ENCODE results near the gene PDZD2. TPM values are rescaled to one million over a fixed set of nuclear protein-coding genes. Genes with fewer than 3 reads are reported as not detected.

PDZD2 gene
- polyA plus RNA-seq, 1 donor from 2014 or later: 3.1 TPM

DNA sequence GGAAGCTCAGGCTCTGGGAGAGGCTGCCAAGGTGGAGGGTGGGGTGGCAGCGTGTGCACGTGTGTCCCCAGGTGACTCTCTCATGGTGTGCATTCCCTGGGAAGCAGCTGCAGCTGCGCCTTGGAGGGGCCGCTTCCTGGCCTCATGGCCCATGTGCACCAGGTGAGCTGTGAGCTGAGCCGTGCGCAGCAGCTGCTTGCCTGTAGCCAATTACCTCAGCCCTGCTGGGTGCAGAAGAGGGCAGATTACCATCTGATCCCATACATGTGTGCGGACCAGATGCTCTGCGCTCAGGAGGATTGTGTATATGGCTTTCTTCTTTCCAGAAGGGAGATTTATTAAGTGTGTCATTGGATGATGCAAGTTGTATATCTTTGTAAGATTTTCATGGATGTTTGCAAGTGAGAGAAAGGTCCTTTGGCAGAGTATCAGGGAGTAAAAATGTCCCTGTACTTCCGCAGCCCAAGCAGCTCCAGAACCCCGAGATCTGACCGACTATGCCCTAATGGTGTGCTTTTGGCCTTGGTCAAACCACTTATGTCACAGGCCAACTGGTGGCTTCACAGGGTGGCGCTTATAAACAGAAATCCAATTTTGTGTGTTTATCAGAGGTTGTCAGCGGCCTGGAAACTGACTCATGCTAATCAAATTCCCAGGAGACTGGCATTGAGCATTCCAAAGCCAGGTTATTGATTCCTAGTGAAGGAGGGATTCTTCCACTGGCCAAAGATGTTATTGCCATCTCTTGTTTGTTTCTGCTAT is 305.9 kb downstream of the PDZD2 start:
- H3K36me3 ChIP-seq (ENCODE audit: insufficient read depth, low read length): no peaks in the 10 kb centered on the region
- TF ChIP-seq EP300 (conservative IDR thresholded peaks at IDR 0.05; ENCODE audit: poor library complexity, severe bottlenecking) (no peak), MXI1 (conservative IDR thresholded peaks at IDR 0.05; ENCODE audit: poor library complexity, severe bottlenecking) (no peak), POLR2AphosphoS5 (IDR thresholded peaks at IDR 0.05) (no peak), TAF1 (IDR thresholded peaks at IDR 0.05; ENCODE audit: low read depth) (no peak), RAD21 (conservative IDR thresholded peaks at IDR 0.05) (no peak), SMC3 (conservative IDR thresholded peaks at IDR 0.05; ENCODE audit: poor library complexity) (no peak), EZH2 (IDR thresholded peaks at IDR 0.05; ENCODE audit: borderline replicate concordance, insufficient read depth, low read length, poor library complexity, severe bottlenecking) (no peak)
- TF ChIP-seq, protein P1, sequence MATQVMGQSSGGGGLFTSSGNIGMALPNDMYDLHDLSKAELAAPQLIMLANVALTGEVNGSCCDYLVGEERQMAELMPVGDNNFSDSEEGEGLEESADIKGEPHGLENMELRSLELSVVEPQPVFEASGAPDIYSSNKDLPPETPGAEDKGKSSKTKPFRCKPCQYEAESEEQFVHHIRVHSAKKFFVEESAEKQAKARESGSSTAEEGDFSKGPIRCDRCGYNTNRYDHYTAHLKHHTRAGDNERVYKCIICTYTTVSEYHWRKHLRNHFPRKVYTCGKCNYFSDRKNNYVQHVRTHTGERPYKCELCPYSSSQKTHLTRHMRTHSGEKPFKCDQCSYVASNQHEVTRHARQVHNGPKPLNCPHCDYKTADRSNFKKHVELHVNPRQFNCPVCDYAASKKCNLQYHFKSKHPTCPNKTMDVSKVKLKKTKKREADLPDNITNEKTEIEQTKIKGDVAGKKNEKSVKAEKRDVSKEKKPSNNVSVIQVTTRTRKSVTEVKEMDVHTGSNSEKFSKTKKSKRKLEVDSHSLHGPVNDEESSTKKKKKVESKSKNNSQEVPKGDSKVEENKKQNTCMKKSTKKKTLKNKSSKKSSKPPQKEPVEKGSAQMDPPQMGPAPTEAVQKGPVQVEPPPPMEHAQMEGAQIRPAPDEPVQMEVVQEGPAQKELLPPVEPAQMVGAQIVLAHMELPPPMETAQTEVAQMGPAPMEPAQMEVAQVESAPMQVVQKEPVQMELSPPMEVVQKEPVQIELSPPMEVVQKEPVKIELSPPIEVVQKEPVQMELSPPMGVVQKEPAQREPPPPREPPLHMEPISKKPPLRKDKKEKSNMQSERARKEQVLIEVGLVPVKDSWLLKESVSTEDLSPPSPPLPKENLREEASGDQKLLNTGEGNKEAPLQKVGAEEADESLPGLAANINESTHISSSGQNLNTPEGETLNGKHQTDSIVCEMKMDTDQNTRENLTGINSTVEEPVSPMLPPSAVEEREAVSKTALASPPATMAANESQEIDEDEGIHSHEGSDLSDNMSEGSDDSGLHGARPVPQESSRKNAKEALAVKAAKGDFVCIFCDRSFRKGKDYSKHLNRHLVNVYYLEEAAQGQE (IDR thresholded peaks at IDR 0.05; ENCODE audit: borderline replicate concordance): no peak
- TF ChIP-seq, protein P2, sequence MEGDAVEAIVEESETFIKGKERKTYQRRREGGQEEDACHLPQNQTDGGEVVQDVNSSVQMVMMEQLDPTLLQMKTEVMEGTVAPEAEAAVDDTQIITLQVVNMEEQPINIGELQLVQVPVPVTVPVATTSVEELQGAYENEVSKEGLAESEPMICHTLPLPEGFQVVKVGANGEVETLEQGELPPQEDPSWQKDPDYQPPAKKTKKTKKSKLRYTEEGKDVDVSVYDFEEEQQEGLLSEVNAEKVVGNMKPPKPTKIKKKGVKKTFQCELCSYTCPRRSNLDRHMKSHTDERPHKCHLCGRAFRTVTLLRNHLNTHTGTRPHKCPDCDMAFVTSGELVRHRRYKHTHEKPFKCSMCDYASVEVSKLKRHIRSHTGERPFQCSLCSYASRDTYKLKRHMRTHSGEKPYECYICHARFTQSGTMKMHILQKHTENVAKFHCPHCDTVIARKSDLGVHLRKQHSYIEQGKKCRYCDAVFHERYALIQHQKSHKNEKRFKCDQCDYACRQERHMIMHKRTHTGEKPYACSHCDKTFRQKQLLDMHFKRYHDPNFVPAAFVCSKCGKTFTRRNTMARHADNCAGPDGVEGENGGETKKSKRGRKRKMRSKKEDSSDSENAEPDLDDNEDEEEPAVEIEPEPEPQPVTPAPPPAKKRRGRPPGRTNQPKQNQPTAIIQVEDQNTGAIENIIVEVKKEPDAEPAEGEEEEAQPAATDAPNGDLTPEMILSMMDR (IDR thresholded peaks at IDR 0.05; ENCODE audit: poor library complexity, severe bottlenecking): no peak
- no peaks in the 10 kb centered on the region for H3K79me2 ChIP-seq (replicated peaks; ENCODE audit: insufficient read depth, low read length)
- H3K9me2 ChIP-seq (ENCODE audit: insufficient read depth, low read length): no peaks in the 10 kb centered on the region
- no peak overlapping the region for H3K4me3 ChIP-seq (ENCODE audit: low read length)
- no peak overlapping the region for H2AFZ ChIP-seq (ENCODE audit: low read depth, low read length)
- H3K27me3 ChIP-seq (ENCODE audit: insufficient read depth, low read depth, low read length): no peaks in the 10 kb centered on the region
- no peaks in the 10 kb centered on the region for H4K20me1 ChIP-seq (ENCODE audit: insufficient read depth)
- H3F3A ChIP-seq (ENCODE audit: insufficient read depth, low read length, poor library complexity, severe bottlenecking): no peaks in the 10 kb centered on the region
- no peak overlapping the region for H3K9ac ChIP-seq (ENCODE audit: low read length)
- no peak overlapping the region for H3K27ac ChIP-seq (ENCODE audit: low read length)
- no peak overlapping the region for H3K4me2 ChIP-seq (ENCODE audit: low read length)
- no peaks in the 10 kb centered on the region for H3K9me3 ChIP-seq (ENCODE audit: low read length)

DNA sequence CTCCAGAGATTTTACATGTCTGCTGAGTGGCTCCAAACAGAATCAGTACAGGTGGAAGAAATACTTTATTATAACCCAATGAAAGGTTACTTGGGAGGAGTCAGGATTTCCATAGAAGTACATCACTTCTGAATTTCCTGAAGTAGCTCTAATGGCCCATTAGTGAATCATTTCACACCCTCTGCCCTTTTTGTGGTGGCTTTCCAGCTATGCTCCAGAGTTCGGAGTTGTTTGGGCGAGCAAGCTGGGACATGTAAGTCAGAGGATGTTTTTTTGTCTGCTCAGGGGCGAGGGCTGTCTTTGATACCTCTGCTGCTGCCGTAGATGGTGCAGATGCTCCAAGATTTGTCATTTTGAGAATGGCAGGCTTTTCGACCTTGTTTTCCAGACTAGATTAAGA is 309.1 kb downstream of the PDZD2 start:
- Histone ChIP-seq H3K4me3 (ENCODE audit: low read length) (no peak overlapping the region), H3K27me3 (ENCODE audit: insufficient read depth, low read depth, low read length) (no peaks in the 10 kb centered on the region), H3F3A (ENCODE audit: insufficient read depth, low read length, poor library complexity, severe bottlenecking) (no peaks in the 10 kb centered on the region), H3K4me2 (ENCODE audit: low read length) (no peak overlapping the region), H3K79me2 (replicated peaks; ENCODE audit: insufficient read depth, low read length) (no peaks in the 10 kb centered on the region), H3K9me3 (ENCODE audit: low read length) (no peaks in the 10 kb centered on the region), H3K9ac (ENCODE audit: low read length) (no peak overlapping the region), H3K36me3 (ENCODE audit: insufficient read depth, low read length) (no peaks in the 10 kb centered on the region), H4K20me1 (ENCODE audit: insufficient read depth) (no peaks in the 10 kb centered on the region), H2AFZ (ENCODE audit: low read depth, low read length) (no peak overlapping the region), H3K9me2 (ENCODE audit: insufficient read depth, low read length) (no peaks in the 10 kb centered on the region), H3K27ac (ENCODE audit: low read length) (no peak overlapping the region)
- no peak for TF ChIP-seq TAF1 (IDR thresholded peaks at IDR 0.05; ENCODE audit: low read depth)
- TF ChIP-seq, protein P2 (IDR thresholded peaks at IDR 0.05; ENCODE audit: poor library complexity, severe bottlenecking): no peak
- no peak for TF ChIP-seq EZH2 (IDR thresholded peaks at IDR 0.05; ENCODE audit: borderline replicate concordance, insufficient read depth, low read length, poor library complexity, severe bottlenecking)
- TF ChIP-seq, protein P1 (IDR thresholded peaks at IDR 0.05; ENCODE audit: borderline replicate concordance): no peak
- TF ChIP-seq SMC3 (conservative IDR thresholded peaks at IDR 0.05; ENCODE audit: poor library complexity): no peak
- TF ChIP-seq POLR2AphosphoS5 (IDR thresholded peaks at IDR 0.05): no peak
- no peak for TF ChIP-seq MXI1 (conservative IDR thresholded peaks at IDR 0.05; ENCODE audit: poor library complexity, severe bottlenecking)
- no peak for TF ChIP-seq EP300 (conservative IDR thresholded peaks at IDR 0.05; ENCODE audit: poor library complexity, severe bottlenecking)
- no peak for TF ChIP-seq RAD21 (conservative IDR thresholded peaks at IDR 0.05)
